ENCODE measurements around the gene IFNAR2.

GRCh38 chr21:33262921-33263320, 33.2 kb downstream of the IFNAR2 start:
- no peak for TF ChIP-seq CTCF (IDR thresholded peaks at IDR 0.05)
- TF ChIP-seq POLR2AphosphoS5 (IDR thresholded peaks at IDR 0.05): no peak

Data from transverse colon (tissue), 4 donors.